ENCODE measurements around the gene SCUBE2.
"Not testable (repeated sequence)": the region's sequence is repeated elsewhere in the genome, so short reads cannot be mapped to it uniquely, and the experiment has no call there.

Gene SCUBE2

GRCh38 chr11:9014826-9015225 lies 76.6 kb downstream of the SCUBE2 start:
- no peak for DNase-seq (ENCODE audit: low spot score)
- TF ChIP-seq CTCF (IDR thresholded peaks at IDR 0.05; ENCODE audit: extremely low read depth, missing control alignments), result no peak

GRCh38 chr11:9013373-9013772 lies 78.0 kb downstream of the SCUBE2 start:
- no peak for TF ChIP-seq CTCF (IDR thresholded peaks at IDR 0.05; ENCODE audit: extremely low read depth, missing control alignments)

GRCh38 chr11:9009538-9009937 lies 81.9 kb downstream of the SCUBE2 start:
- not testable (repeated sequence) for DNase-seq (ENCODE audit: low spot score)

More at GRCh38 chr11:9013373-9013772, 78.0 kb downstream of the SCUBE2 start:
- DNase-seq (ENCODE audit: low spot score), result no peak

- DNase-seq (ENCODE audit: low spot score), result no peak
- TF ChIP-seq CTCF (IDR thresholded peaks at IDR 0.05; ENCODE audit: extremely low read depth, missing control alignments), result no peak
Observed at GRCh38 chr11:9008661-9009060, 82.7 kb downstream of the SCUBE2 start.

- no peak for DNase-seq (ENCODE audit: low spot score)
- no peak for TF ChIP-seq CTCF (IDR thresholded peaks at IDR 0.05; ENCODE audit: extremely low read depth, missing control alignments)
Observed at GRCh38 chr11:9008011-9008550, 83.3 kb downstream of the SCUBE2 start.

GRCh38 chr11:9005087-9005486 lies 86.3 kb downstream of the SCUBE2 start:
- no peak for TF ChIP-seq CTCF (IDR thresholded peaks at IDR 0.05; ENCODE audit: extremely low read depth, missing control alignments)
- no peak for DNase-seq (ENCODE audit: low spot score)

- DNase-seq (ENCODE audit: low spot score), result no peak
- TF ChIP-seq CTCF (IDR thresholded peaks at IDR 0.05; ENCODE audit: extremely low read depth, missing control alignments), result no peak
Observed at GRCh38 chr11:9004183-9004926, 87.0 kb downstream of the SCUBE2 start.
